H9 (cell line): ENCODE data around the gene CENPM. TPM values are rescaled to one million over a fixed set of nuclear protein-coding genes. Genes with fewer than 3 reads are reported as not detected.

Source experiments
- DNase-seq: peaks from one replicate; pipeline ENCODE4 v3.0.0-alpha.2; 2017
- H2AFZ ChIP-seq: one replicate; pipeline ENCODE4 v1.6.1; 2013; ENCODE audit warnings: mild to moderate bottlenecking, low read length, control low read depth, moderate library complexity
- H2AK5ac ChIP-seq: 2 replicates; pipeline ENCODE4 v1.6.1; 2013; ENCODE audit warnings: low read length, control low read depth, mixed read lengths; ENCODE audit not compliant: insufficient read length
- H2BK120ac ChIP-seq: one replicate; pipeline ENCODE4 v1.6.1; 2013; ENCODE audit warnings: low read depth, mild to moderate bottlenecking, low read length, control low read depth, inconsistent platforms; ENCODE audit not compliant: poor library complexity, severe bottlenecking
- H2BK12ac ChIP-seq: 2 replicates; pipeline ENCODE4 v1.6.1; 2013; ENCODE audit warnings: low read length, control low read depth, mixed read lengths, low read depth; ENCODE audit not compliant: insufficient read length
- H2BK15ac ChIP-seq: 2 replicates; pipeline ENCODE4 v1.6.1; 2013; ENCODE audit warnings: low read depth, low read length, control low read depth
- H2BK20ac ChIP-seq: one replicate; pipeline ENCODE4 v1.6.1; 2013; ENCODE audit warnings: low read depth, mild to moderate bottlenecking, low read length, control low read depth, inconsistent platforms; ENCODE audit not compliant: poor library complexity, severe bottlenecking
- H2BK5ac ChIP-seq: 2 replicates; pipeline ENCODE4 v1.6.1; 2013; ENCODE audit warnings: low read length, control low read depth, mixed read lengths; ENCODE audit not compliant: insufficient read length
- H3K14ac ChIP-seq: 2 replicates; pipeline ENCODE4 v1.6.1; 2013; ENCODE audit warnings: low read length, control low read depth; ENCODE audit not compliant: insufficient read depth
- H3K18ac ChIP-seq: 2 replicates; pipeline ENCODE4 v1.6.1; 2013; ENCODE audit warnings: low read depth, mild to moderate bottlenecking, mixed read lengths, low read length, control low read depth; ENCODE audit not compliant: insufficient read length
- H3K23ac ChIP-seq: 2 replicates; pipeline ENCODE4 v1.6.1; 2013; ENCODE audit warnings: low read length, control low read depth, mixed read lengths, low read depth; ENCODE audit not compliant: insufficient read length
- H3K23me2 ChIP-seq: 2 replicates; pipeline ENCODE4 v1.6.1; 2013; ENCODE audit warnings: low read depth, mild to moderate bottlenecking, mixed read lengths, low read length, control low read depth; ENCODE audit not compliant: insufficient read length, poor library complexity, severe bottlenecking
- H3K27ac ChIP-seq: 2 replicates; pipeline ENCODE4 v1.5.1; 2013; ENCODE audit warnings: low read length, control low read depth, mixed read lengths, low read depth; ENCODE audit not compliant: insufficient read length
- H3K27me3 ChIP-seq: 2 replicates; pipeline ENCODE4 v1.6.1; 2013; ENCODE audit warnings: low read length, control low read depth, inconsistent platforms; ENCODE audit not compliant: insufficient read depth
- H3K4ac ChIP-seq: 2 replicates; pipeline ENCODE4 v1.6.1; 2013; ENCODE audit warnings: low read depth, mild to moderate bottlenecking, control low read depth, inconsistent platforms, low read length, moderate library complexity
- H3K4me1 ChIP-seq: 2 replicates; pipeline ENCODE4 v1.6.1; 2013; ENCODE audit warnings: low read length, control low read depth, inconsistent platforms; ENCODE audit not compliant: insufficient read depth
- H3K4me2 ChIP-seq: 2 replicates; pipeline ENCODE4 v1.6.1; 2013; ENCODE audit warnings: low read length, control low read depth, mixed read lengths; ENCODE audit not compliant: insufficient read length, insufficient read depth
- H3K56ac ChIP-seq: 2 replicates; pipeline ENCODE4 v1.6.1; 2013; ENCODE audit warnings: low read depth, mild to moderate bottlenecking, mixed read lengths, low read length, control low read depth; ENCODE audit not compliant: insufficient read length
- H3K79me1 ChIP-seq: 2 replicates; pipeline ENCODE4 v1.6.1; 2013; ENCODE audit warnings: low read depth, mild to moderate bottlenecking, moderate library complexity, low read length, control low read depth, inconsistent platforms; ENCODE audit not compliant: insufficient read depth, poor library complexity, severe bottlenecking
- H3K79me2 ChIP-seq: 2 replicates; pipeline ENCODE4 v1.6.1; 2013; ENCODE audit warnings: low read length, control low read depth, inconsistent platforms; ENCODE audit not compliant: insufficient read depth
- H3K9ac ChIP-seq: 2 replicates; pipeline ENCODE4 v1.6.1; 2013; ENCODE audit warnings: low read length, control low read depth, mixed read lengths; ENCODE audit not compliant: insufficient read length; ENCODE audit errors: extremely low read depth
- H3K9me3 ChIP-seq: one replicate; pipeline ENCODE4 v1.6.1; 2013; ENCODE audit warnings: low read depth, low read length, inconsistent platforms; ENCODE audit not compliant: control insufficient read depth
- H3T11ph ChIP-seq: one replicate; pipeline ENCODE4 v1.6.1; 2013; ENCODE audit warnings: mild to moderate bottlenecking, low read length, control low read depth, inconsistent platforms
- H4K20me1 ChIP-seq: one replicate; pipeline ENCODE4 v1.6.1; 2013; ENCODE audit not compliant: control insufficient read depth, insufficient read length, insufficient read depth
- H4K5ac ChIP-seq: 2 replicates; pipeline ENCODE4 v1.6.1; 2013; ENCODE audit warnings: low read depth, mild to moderate bottlenecking, mixed read lengths, low read length, control low read depth; ENCODE audit not compliant: insufficient read length
- H4K8ac ChIP-seq: replicated peaks from 2 replicates; pipeline ENCODE4 v1.6.1; 2013; ENCODE audit warnings: low read length, control low read depth, mixed read lengths, low read depth; ENCODE audit not compliant: insufficient read length
- H4K91ac ChIP-seq: 2 replicates; pipeline ENCODE4 v1.6.1; 2013; ENCODE audit warnings: low read depth, mild to moderate bottlenecking, moderate library complexity, mixed read lengths, low read length, control low read depth; ENCODE audit not compliant: insufficient read length
- H3K27ac Mint-ChIP-seq, 3 experiments: 2 replicates in 2 of 3; 3 replicates in 1 of 3; pipeline ENCODE4 v1.8.0; 2020 to 2021; ENCODE audit warnings: mixed read lengths in 3 of 3, mild to moderate bottlenecking in 1 of 3, moderate library complexity in 1 of 3
- H3K27me3 Mint-ChIP-seq: 2 replicates; pipeline ENCODE4 v1.8.0; 2021; ENCODE audit warnings: low read depth, mild to moderate bottlenecking, moderate library complexity, mixed read lengths
- H3K36me3 Mint-ChIP-seq, 3 experiments: 2 replicates in 2 of 3; 3 replicates in 1 of 3; pipeline ENCODE4 v1.8.0; 2020 to 2021; ENCODE audit warnings: low read depth in 3 of 3, mixed read lengths in 3 of 3; ENCODE audit not compliant: insufficient read depth in 1 of 3
- H3K4me1 Mint-ChIP-seq, 2 experiments: 2 replicates each; pipeline ENCODE4 v1.8.0; 2020; ENCODE audit warnings: mixed read lengths in 2 of 2
- H3K4me3 Mint-ChIP-seq, 2 experiments: 2 replicates in 1 of 2; 3 replicates in 1 of 2; pipeline ENCODE4 v1.8.0; 2020 to 2021; ENCODE audit warnings: mild to moderate bottlenecking in 2 of 2, mixed read lengths in 2 of 2, moderate library complexity in 1 of 2
- H3K9me3 Mint-ChIP-seq, 2 experiments: 2 replicates in 1 of 2; 3 replicates in 1 of 2; pipeline ENCODE4 v1.8.0; 2020; ENCODE audit warnings: mild to moderate bottlenecking in 2 of 2, mixed read lengths in 2 of 2, moderate library complexity in 1 of 2
- CTCF ChIP-seq: fragments of 200-600 bp; sonication (generic); conservative IDR thresholded peaks from 3 replicates; pipeline ENCODE4 v1.8.0; 2021; ENCODE audit warnings: antibody characterized with exemption, mild to moderate bottlenecking
- WGBS: extraction: QIAGEN DNeasy Blood & Tissue Kit; methylation state at CpG from one replicate; pipeline ENCODE4 v1.1.7; 2013; ENCODE audit warnings: missing lambda C conversion rate, low lambda C conversion rate, mixed read lengths; ENCODE audit not compliant: insufficient read length; ENCODE audit errors: extremely low coverage; 5-methylcytosine and 5-hydroxymethylcytosine counted together
- total RNA-seq: library from RNA; stranded (reverse); gene quantifications from 2 replicates; pipeline ENCODE4 v1.2.1, GENCODE V29; 2021

The CENPM gene
- total RNA-seq, 1 experiment from 2014 or later: 36.5 TPM

GRCh38 chr22:41899992-41900651 lies 46.8 kb downstream of the CENPM start:
- Mint-ChIP-seq H3K4me3 (no peak overlapping the region), H3K27ac (no peak overlapping the region), H3K27me3 (no peaks in the 10 kb centered on the region), H3K9me3 (no peaks in the 10 kb centered on the region), H3K36me3 (peaks cover 37 to 85% (median 72%) of the 10 kb centered on the region in 3 experiments; a peak in 6 of 7 replicates), H3K4me1 (no peaks in the 10 kb centered on the region)
- H4K91ac ChIP-seq: no peak overlapping the region
- no peak for DNase-seq
- no peak overlapping the region for H2BK12ac ChIP-seq
- no peak overlapping the region for H2BK15ac ChIP-seq
- H3T11ph ChIP-seq: no peak overlapping the region
- H2BK5ac ChIP-seq: no peak overlapping the region
- no peaks in the 10 kb centered on the region for H3K23me2 ChIP-seq
- H3K4me2 ChIP-seq: no peak overlapping the region
- no peak overlapping the region for H4K8ac ChIP-seq
- no peak overlapping the region for H4K5ac ChIP-seq
- no peaks in the 10 kb centered on the region for H3K79me1 ChIP-seq
- no peaks in the 10 kb centered on the region for H3K79me2 ChIP-seq
- H3K18ac ChIP-seq: no peak overlapping the region
- H3K14ac ChIP-seq: no peak overlapping the region
- no peak overlapping the region for H3K4ac ChIP-seq
- no peak overlapping the region for H2BK20ac ChIP-seq
- H2BK120ac ChIP-seq: no peak overlapping the region
- no peak overlapping the region for H3K23ac ChIP-seq
- H3K9me3 ChIP-seq: no peaks in the 10 kb centered on the region
- no peaks in the 10 kb centered on the region for H3K27me3 ChIP-seq
- WGBS: no CpG with 5 or more reads among the region's 13 CpGs
- no peaks in the 10 kb centered on the region for H4K20me1 ChIP-seq
- no peak overlapping the region for H3K27ac ChIP-seq
- no peak overlapping the region for H3K9ac ChIP-seq
- H2AFZ ChIP-seq: no peak overlapping the region
- TF ChIP-seq CTCF: no peak
- H2AK5ac ChIP-seq: no peak overlapping the region
- H3K4me1 ChIP-seq: no peaks in the 10 kb centered on the region
- no peak overlapping the region for H3K56ac ChIP-seq
